ENCODE data around the gene PLXND1.

DNA sequence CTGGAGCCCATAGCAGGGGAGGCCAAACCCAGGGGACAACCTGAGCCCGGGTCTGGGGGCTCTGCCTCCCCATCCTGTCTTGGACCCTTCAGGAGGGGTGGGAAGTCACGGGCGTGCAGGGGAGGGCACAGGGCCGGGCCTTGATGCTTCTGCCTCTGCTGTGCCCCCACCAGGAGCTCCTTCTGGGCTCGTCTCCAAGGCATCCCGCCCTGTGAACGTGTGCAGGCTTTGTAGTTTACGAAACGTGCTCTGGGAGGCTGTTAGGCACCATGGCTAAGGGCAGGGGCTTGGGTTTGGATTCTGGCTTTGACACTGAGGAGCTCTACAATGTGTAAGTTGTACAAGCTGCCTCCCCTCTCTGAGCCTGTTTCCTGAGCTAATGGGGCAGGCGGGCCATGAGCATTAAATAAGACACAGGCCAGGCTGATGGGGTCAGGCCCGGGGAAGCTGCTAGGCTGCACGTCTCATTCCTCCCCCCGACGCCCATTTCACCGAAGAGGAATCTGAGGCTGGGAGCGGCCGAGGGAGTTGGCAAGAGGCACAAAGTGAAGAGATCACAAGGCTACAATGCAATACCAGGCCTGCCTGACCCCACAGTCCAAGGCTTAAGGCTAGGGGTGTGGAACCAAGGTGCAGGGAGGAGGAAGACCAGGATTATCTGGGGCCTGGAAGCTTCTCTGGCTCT is 19.6 kb downstream of the PLXND1 start:
- TF ChIP-seq POLR2A (IDR thresholded peaks at IDR 0.05), result no peak
- TF ChIP-seq, protein P1, sequence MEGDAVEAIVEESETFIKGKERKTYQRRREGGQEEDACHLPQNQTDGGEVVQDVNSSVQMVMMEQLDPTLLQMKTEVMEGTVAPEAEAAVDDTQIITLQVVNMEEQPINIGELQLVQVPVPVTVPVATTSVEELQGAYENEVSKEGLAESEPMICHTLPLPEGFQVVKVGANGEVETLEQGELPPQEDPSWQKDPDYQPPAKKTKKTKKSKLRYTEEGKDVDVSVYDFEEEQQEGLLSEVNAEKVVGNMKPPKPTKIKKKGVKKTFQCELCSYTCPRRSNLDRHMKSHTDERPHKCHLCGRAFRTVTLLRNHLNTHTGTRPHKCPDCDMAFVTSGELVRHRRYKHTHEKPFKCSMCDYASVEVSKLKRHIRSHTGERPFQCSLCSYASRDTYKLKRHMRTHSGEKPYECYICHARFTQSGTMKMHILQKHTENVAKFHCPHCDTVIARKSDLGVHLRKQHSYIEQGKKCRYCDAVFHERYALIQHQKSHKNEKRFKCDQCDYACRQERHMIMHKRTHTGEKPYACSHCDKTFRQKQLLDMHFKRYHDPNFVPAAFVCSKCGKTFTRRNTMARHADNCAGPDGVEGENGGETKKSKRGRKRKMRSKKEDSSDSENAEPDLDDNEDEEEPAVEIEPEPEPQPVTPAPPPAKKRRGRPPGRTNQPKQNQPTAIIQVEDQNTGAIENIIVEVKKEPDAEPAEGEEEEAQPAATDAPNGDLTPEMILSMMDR (IDR thresholded peaks at IDR 0.05), result no peak

All from lower leg skin (tissue), 3 donors.